CD14-positive monocyte (primary cell): ENCODE data around the gene CUBN. TPM values are rescaled to one million over a fixed set of nuclear protein-coding genes. Genes with fewer than 3 reads are reported as not detected.

ENCODE experiments used
- DNase-seq, 3 donors: peaks; one replicate each; pipeline ENCODE4 v3.0.0-alpha.2; 2011 to 2022
- H2AFZ ChIP-seq: 2 replicates; pipeline ENCODE4 v1.6.0; 2012; ENCODE audit warnings: mild to moderate bottlenecking, low read depth, low read length, inconsistent platforms; ENCODE audit not compliant: insufficient read depth, poor library complexity, severe bottlenecking
- H3K27ac ChIP-seq, 2 donors: 1 replicate in 1 of 2; 2 replicates in 1 of 2; pipeline ENCODE4 v1.5.1; 2012 to 2013; ENCODE audit warnings: low read length in 2 of 2, control low read depth in 1 of 2, inconsistent platforms in 1 of 2, low read depth in 1 of 2, mild to moderate bottlenecking in 1 of 2
- H3K27me3 ChIP-seq, 2 donors: one replicate each; pipeline versions ENCODE4 v1.6.0 to v1.6.1; 2011 to 2013; ENCODE audit warnings: low read length in 2 of 2; ENCODE audit not compliant: control insufficient read depth in 2 of 2, insufficient read depth in 2 of 2
- H3K36me3 ChIP-seq, 2 donors: replicated peaks in 1 of 2; 1 replicate in 1 of 2; 2 replicates in 1 of 2; pipeline versions ENCODE4 v1.5.1 to v1.6.1; 2012 to 2013; ENCODE audit warnings: low read length in 2 of 2, control low read depth in 1 of 2, inconsistent platforms in 1 of 2, mild to moderate bottlenecking in 1 of 2; ENCODE audit not compliant: insufficient read depth in 2 of 2, control insufficient read depth in 1 of 2
- H3K4me1 ChIP-seq, 2 donors: 1 replicate in 1 of 2; 2 replicates in 1 of 2; pipeline versions ENCODE4 v1.5.1 to v1.6.1; 2012 to 2013; ENCODE audit warnings: low read length in 2 of 2, control low read depth in 1 of 2, inconsistent platforms in 1 of 2, mild to moderate bottlenecking in 1 of 2, moderate library complexity in 1 of 2; ENCODE audit not compliant: insufficient read depth in 2 of 2, control insufficient read depth in 1 of 2
- H3K4me2 ChIP-seq: replicated peaks from 2 replicates; pipeline ENCODE3; 2012; ENCODE audit warnings: low read length, moderate library complexity, mild to moderate bottlenecking; ENCODE audit not compliant: poor library complexity, severe bottlenecking; ENCODE audit errors: extremely low read depth
- H3K4me3 ChIP-seq, 3 experiments: fragments of 200-600 bp in 1 of 3; sonication (generic) in 1 of 3; replicated peaks in 1 of 3; 1 replicate in 2 of 3; 2 replicates in 1 of 3; pipeline ENCODE4 v1.5.1; 2011 to 2013; ENCODE audit warnings: low read length in 3 of 3, mild to moderate bottlenecking in 3 of 3, control low read depth in 2 of 3, low read depth in 2 of 3, inconsistent platforms in 1 of 3, moderate library complexity in 1 of 3
- H3K79me2 ChIP-seq: 2 replicates; pipeline ENCODE4 v1.6.0; 2012; ENCODE audit warnings: mild to moderate bottlenecking, control low read depth, inconsistent platforms, low read length, moderate library complexity; ENCODE audit not compliant: insufficient read depth
- H3K9ac ChIP-seq: 2 replicates; pipeline ENCODE4 v1.6.0; 2017; ENCODE audit warnings: low read length, mild to moderate bottlenecking; ENCODE audit not compliant: insufficient read depth, poor library complexity, severe bottlenecking
- H3K9me3 ChIP-seq, 2 donors: replicated peaks in 1 of 2; 1 replicate in 1 of 2; 2 replicates in 1 of 2; pipeline versions ENCODE4 v1.5.1 to v1.6.1; 2012 to 2013; ENCODE audit warnings: low read length in 2 of 2, control low read depth in 1 of 2; ENCODE audit not compliant: control insufficient read depth in 1 of 2, insufficient read depth in 1 of 2
- H4K20me1 ChIP-seq: 2 replicates; pipeline ENCODE4 v1.6.0; 2012; ENCODE audit warnings: mild to moderate bottlenecking, low read length, control low read depth, moderate library complexity; ENCODE audit not compliant: insufficient read depth
- H3K27ac Mint-ChIP-seq, 7 donors: one replicate each; pipeline ENCODE4 v1.8.0; 2020; ENCODE audit warnings: mild to moderate bottlenecking in 7 of 7, mixed read lengths in 7 of 7, moderate library complexity in 6 of 7, inconsistent platforms in 2 of 7
- H3K27me3 Mint-ChIP-seq, 3 donors: one replicate each; pipeline ENCODE4 v1.8.0; 2021 to 2022; ENCODE audit warnings: low read depth in 3 of 3, mild to moderate bottlenecking in 3 of 3, mixed read lengths in 3 of 3, moderate library complexity in 3 of 3, inconsistent platforms in 1 of 3
- H3K36me3 Mint-ChIP-seq, 2 donors: one replicate each; pipeline ENCODE4 v1.8.0; 2020; ENCODE audit warnings: mixed read lengths in 2 of 2, inconsistent platforms in 1 of 2, mild to moderate bottlenecking in 1 of 2
- H3K4me1 Mint-ChIP-seq: one replicate; pipeline ENCODE4 v1.8.0; 2020; ENCODE audit warnings: mild to moderate bottlenecking, mixed read lengths
- H3K4me3 Mint-ChIP-seq, 2 donors: one replicate each; pipeline ENCODE4 v1.8.0; 2020; ENCODE audit warnings: mild to moderate bottlenecking in 2 of 2, mixed read lengths in 2 of 2, moderate library complexity in 1 of 2
- H3K9me3 Mint-ChIP-seq, 7 donors: one replicate each; pipeline ENCODE4 v1.8.0; 2020 to 2022; ENCODE audit warnings: mixed read lengths in 7 of 7, mild to moderate bottlenecking in 6 of 7, moderate library complexity in 6 of 7, inconsistent platforms in 2 of 7
- CTCF ChIP-seq: fragments of 200-600 bp; IDR thresholded peaks from one replicate; pipeline ENCODE4 v1.8.0; 2022; ENCODE audit warnings: antibody characterized with exemption, mild to moderate bottlenecking
- WGBS: methylation state at CpG from one replicate; pipeline ENCODE4 v1.1.5; 2013; ENCODE audit warnings: missing lambda C conversion rate; ENCODE audit not compliant: insufficient coverage; 5-methylcytosine and 5-hydroxymethylcytosine counted together
- intact Hi-C, 2 donors: fragments of 100-400 bp; cut with micrococcal nuclease; formaldehyde crosslinking; loops; one replicate each; pipeline versions ENCODE4 v1.15.0 to v1.15.1; 2023
- polyA plus RNA-seq, 3 donors: library from polyadenylated mRNA; depleted of rRNA in 1 of 3; unstranded in 2 of 3; stranded (reverse) in 1 of 3; fragments of 300-500 nt in 2 of 3; fragments of >200 nt in 1 of 3; fragmentation: Illumina TruSeq in 2 of 3; gene quantifications; 1 replicate in 2 of 3; 2 replicates in 1 of 3; pipeline ENCODE4 v1.2.3, GENCODE V29; 2012 to 2021

CUBN gene
- polyA plus RNA-seq, 3 donors: 0.95 TPM; not detected in 2

DNA sequence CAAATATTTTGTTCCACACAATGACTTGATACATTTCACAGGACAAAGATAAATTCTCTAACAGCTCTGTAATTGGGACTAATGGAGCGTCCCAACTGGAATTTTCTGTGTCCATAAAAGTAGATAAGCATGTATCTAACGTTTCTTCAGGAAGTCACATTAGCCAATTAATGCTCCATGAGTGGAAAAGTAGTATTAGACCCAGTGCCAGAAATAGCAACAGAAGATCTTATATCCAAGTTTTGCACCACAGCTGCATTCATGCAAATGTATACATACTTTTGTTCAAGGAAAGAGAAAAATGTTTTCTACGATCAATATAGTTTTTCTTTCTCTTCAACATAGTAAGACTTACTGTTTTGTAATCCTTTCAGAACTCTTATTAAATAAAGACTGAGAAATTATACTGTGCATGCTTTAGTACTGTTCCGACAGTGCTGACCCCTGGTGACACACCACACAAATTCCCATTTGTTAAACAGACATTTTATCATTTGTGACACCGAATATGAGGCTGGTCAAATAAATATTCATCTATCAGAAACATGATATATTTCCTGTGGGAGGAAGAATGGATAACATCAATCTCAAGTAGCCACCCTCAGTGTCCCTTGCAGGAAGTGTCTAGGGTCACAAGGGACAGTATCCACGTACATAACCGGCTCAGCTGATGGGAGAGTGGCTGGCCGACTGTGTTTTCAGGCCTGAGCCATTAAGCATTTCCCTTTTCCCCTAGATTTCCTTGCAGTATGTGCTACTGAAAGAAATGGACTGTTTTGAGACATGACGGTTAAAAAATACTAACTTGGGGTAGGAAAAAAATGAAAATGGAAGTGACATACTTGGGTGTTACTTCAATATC, 210.3 kb downstream of the CUBN start:
- H3K79me2 ChIP-seq: no peaks in the 10 kb centered on the region
- H2AFZ ChIP-seq: no peak overlapping the region
- H3K27ac ChIP-seq: no peak overlapping the region
- H3K9ac ChIP-seq: no peak overlapping the region
- Mint-ChIP-seq H3K27ac (no peak overlapping the region), H3K9me3 (no peaks in the 10 kb centered on the region), H3K4me1 (peaks cover 4% of the 10 kb centered on the region), H3K36me3 (no peaks in the 10 kb centered on the region), H3K27me3 (no peaks in the 10 kb centered on the region), H3K4me3 (no peak overlapping the region)
- no peaks in the 10 kb centered on the region for H3K27me3 ChIP-seq
- intact Hi-C loops: loop anchor here in 1 of 2 donors (10.0 kb wide), 1 partner anchor 105 kb away; no protein-coding TSS in a partner anchor
- H3K4me3 ChIP-seq: no peak overlapping the region
- no peaks in the 10 kb centered on the region for H3K9me3 ChIP-seq
- H3K4me2 ChIP-seq: no peak overlapping the region
- DNase-seq: no peak
- TF ChIP-seq CTCF: no peak
- no CpG with 5 or more reads among the region's 9 CpGs for WGBS
- H3K4me1 ChIP-seq: no peaks in the 10 kb centered on the region
- no peaks in the 10 kb centered on the region for H4K20me1 ChIP-seq
- no peaks in the 10 kb centered on the region for H3K36me3 ChIP-seq

- intact Hi-C loops: loop anchor here in 1 of 2 donors (10.0 kb wide), 1 partner anchor 108 kb away; no protein-coding TSS in a partner anchor
- Histone ChIP-seq H3K79me2 (no peaks in the 10 kb centered on the region), H3K4me3 (no peak overlapping the region), H3K9ac (no peak overlapping the region), H3K36me3 (no peaks in the 10 kb centered on the region), H2AFZ (no peak overlapping the region), H3K27me3 (no peaks in the 10 kb centered on the region), H3K4me1 (peaks cover 0 to under 1% of the 10 kb centered on the region in 2 donors), H3K27ac (no peak overlapping the region), H3K4me2 (no peak overlapping the region), H4K20me1 (no peaks in the 10 kb centered on the region), H3K9me3 (no peaks in the 10 kb centered on the region)
- TF ChIP-seq CTCF: no peak
- Mint-ChIP-seq H3K4me1 (peaks cover 4% of the 10 kb centered on the region), H3K27ac (no peak overlapping the region), H3K9me3 (no peaks in the 10 kb centered on the region), H3K27me3 (peaks cover 0 to 2% (median 0%) of the 10 kb centered on the region in 3 donors), H3K4me3 (no peak overlapping the region), H3K36me3 (no peaks in the 10 kb centered on the region)
- DNase-seq: no peak
- no CpG with 5 or more reads among the region's 6 CpGs for WGBS
These were observed 213.1 kb downstream of the CUBN start for GRCh38 chr10:16916496-16916895.
